Epidermal melanocyte (primary cell): ENCODE measurements around the gene HSDL1.
A peak's percentile ranks its signal among the peaks of the same experiment; 100 is the strongest.

Source experiments
- DNase-seq: peaks from one replicate; pipeline ENCODE4 v3.0.0; 2011; ENCODE audit warnings: low spot score; ENCODE audit not compliant: insufficient read length

HSDL1 gene

DNA sequence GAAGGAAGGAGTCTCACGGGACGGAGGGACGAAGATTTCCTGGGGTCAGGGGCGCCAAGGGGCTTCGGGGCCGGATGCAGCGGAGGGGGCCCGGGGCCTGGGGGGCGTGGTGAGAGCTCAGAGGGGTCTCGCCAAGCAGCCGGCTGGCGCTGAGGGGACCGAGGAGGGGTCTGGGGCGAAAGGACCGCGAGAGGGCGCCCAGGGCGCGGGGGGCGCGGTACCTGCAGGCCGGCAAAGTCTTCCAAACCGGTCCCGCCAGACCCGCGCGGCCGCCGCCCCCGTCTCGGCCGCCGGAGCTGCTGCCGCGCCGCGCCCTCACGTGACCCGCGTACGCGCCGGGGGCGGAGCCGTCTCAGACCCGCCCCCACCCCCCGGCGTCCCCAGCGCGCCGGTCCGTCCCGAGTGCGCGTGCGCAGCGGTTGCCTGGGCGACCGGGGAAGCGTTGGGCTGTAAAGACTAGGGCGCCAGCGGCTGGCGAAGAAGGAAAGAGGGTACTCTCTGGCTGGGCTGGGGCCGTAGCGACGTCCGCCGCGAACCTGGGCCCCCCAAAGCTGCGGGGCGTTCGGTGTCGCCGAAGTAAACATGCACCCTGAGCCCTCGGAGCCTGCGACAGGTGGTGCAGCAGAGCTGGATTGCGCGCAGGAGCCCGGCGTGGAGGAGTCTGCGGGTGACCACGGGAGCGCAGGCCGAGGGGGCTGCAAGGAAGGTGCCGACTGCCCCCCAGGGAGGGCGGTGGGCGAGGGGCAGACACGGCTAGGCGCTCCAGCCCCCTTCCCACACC, at the start of gene HSDL1, which contains the start of gene DNAAF1:
Gene HSDL1 (minus strand): TSS at position 319 of the 781 bp plus-strand sequence. CDS start 13,856 bp downstream, outside the sequence.
Gene DNAAF1 (plus strand): TSS at position 450 of the 781 bp plus-strand sequence. CDS start 133 bp downstream, at position 583.
- peak; percentile 88 for DNase-seq

DNA sequence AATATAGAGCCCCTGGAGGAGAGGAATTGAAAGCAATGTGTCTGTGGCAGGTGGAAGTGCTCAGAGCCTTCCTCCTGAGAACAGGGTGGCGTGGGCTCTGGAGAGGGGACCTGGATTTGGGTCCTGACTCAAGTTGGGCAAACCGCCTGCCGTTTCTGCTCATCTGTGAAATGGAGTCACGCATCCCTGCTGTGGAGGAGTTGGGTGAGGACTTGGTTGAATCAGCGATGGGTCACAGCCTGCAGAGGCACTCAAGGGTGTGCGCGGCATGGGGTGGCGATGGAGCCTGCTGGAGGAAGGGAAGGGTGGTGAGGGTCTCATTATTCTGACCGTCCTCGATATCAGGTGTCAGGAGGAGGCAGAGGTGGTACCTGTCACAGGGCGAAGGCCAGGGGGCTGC, 49.0 kb upstream of the HSDL1 start:
- DNase-seq: no peak

DNA sequence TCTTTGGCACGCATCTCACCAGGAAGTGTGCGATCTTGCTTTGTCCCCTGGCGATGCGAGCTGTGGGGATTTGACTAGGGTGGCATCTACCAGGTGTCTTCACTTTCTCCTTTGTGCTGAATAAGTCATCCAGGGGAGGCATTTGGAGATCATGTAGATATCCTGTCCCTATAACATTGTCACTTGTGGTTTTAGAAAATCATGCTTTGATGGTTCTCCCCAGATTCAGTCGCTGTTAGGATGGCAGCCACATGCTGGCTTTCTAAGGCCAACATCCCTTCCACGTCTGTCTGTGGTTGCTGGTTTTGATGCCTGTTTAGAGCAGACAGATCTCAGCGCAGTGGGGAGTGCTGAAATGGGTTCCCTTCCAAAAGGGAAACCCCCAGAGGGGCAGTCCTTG, 48.5 kb upstream of the HSDL1 start:
- no peak for DNase-seq

GRCh38 chr16:84191466-84191865, 46.5 kb upstream of the HSDL1 start:
- no peak for DNase-seq

DNA sequence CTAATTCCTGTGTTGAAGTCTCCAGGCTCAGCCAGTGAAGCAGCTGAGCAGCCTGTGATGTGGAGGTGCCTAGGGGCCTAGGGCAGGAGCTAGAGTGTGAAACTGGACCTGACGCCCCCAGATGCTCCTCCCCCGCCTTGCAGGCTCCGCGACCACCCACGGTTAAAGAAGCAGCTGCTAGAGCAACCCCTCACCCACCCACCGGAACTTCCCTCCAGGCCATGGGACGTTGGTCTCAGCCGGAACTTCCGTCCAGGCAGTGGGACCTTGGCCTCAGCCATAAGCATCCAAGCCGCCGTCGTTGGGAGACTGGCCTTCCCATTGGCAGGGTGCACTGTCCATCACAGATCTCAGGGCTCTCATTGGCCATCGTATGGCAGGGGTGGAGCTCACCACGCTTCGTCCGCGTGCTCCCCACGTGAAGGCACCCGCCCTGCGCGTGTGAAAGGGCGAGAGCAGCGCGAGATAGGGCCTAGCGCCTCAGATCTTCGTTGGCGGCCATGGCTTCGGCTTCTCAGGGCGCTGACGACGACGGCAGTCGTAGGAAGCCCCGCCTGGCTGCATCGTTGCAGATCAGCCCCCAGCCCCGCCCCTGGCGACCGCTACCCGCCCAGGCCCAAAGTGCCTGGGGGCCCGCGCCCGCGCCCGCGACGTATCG, 45.9 kb upstream of the HSDL1 start, which contains the start of gene ADAD2:
Gene ADAD2 (plus strand): TSS at position 427 of the 658 bp plus-strand sequence. CDS start 74 bp downstream, at position 501.
- no peak for DNase-seq

DNA sequence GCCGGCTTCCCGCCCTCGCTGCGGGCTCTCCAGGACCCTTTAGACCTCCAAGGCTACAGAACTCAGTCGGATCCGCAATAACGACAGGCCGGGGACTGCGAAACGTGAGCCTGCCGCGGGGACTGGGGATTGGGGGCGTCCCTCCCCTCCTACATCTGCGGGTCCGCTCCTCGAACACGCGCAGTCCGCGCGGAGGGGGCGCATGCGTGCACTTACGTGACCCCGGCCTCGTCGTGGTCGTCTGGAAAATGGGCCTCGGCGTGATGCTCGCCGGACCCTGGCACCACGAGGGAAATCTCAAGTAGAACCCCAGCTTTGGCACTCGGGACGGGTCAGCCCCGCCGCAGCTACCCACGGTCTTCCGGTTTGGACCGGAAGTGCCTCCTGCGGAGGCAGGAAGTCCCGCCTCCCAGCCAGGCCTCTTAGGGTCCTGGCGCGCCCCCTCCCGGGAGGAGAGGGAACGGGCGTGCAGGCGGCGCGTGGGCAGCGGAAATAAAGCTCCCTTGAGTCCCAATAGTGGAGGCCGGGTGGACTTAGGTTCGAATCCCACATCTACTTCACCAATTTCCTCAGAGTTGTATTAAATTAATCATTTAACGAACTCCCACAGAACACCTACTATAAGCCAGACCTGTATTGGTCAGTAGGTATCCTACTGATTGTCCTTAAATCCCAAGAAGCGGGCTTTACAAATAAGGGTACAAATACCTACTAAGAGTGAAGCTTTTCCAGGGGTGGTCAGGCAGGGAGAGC, 41.9 kb upstream of the HSDL1 start, which contains the start of gene TAF1C:
Gene TAF1C (minus strand): TSS at position 373 of the 753 bp plus-strand sequence. CDS start 2,069 bp downstream, outside the sequence.
- peak; percentile 98 for DNase-seq

- no peak for DNase-seq
Measured at GRCh38 chr16:84184775-84185174, 39.8 kb upstream of the HSDL1 start.

- no peak for DNase-seq
Measured at GRCh38 chr16:84183911-84184591, 39.1 kb upstream of the HSDL1 start.

- DNase-seq: no peak
Measured at GRCh38 chr16:84183572-84183875, 38.5 kb upstream of the HSDL1 start.

GRCh38 chr16:84182680-84183571, 37.9 kb upstream of the HSDL1 start:
- no peak for DNase-seq

DNA sequence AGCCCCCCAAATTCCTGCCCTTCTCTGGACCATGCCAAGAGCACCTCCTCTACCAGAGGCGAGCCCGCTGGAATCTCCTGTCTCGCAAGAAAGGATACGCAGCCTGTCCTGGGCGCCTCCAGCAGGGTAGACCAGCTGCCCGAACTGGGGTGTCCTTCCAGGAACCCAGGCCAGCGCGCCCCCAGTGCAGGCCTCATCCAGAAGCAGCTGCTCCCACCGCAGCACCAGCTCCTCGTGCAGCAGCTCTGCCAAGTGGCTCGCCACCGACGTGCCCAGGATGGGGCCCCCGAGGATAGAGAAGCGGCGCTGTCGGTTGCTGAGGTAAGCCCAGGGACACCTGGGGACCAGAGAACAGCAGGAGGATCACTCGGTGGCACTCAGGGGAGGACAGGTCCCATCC, 37.1 kb upstream of the HSDL1 start:
- DNase-seq: no peak

DNA sequence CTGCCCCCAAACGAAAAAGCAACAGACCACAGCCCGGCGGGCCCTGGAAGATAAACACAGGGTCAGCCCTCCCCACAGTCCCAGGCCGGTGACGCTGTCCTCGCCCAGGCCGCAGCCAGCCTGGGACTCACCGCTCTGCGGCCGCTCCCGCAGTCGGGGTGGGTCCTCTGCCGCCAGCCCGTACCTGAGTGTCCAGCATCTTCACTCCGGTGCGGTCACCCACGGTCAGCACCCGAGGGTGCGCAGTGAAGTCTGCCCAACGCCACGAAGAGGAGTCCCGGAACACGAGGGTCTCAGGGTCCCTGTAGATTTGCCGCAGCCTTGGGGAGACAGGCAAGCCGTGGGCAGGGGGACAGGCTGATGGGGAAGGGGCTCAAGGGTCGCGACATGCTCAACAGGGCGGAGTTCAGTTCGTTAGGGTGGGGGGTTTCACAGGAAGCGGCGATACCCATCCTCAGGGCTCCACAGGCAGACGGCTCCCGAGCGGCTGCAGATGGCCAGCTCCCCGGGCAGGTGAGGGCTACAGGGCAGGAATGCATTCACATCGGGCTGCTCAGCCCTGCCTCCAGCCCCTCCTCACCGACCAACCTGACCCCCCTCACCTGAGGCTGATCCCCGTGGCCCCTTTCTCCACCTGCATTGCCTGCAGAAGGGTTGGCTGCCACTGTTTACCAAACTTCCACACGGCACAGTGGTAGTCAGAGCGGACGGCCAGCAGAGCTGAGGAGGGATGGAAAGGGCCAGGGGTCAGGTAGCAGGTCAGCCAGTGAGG, 36.4 kb upstream of the HSDL1 start:
- DNase-seq: no peak

DNA sequence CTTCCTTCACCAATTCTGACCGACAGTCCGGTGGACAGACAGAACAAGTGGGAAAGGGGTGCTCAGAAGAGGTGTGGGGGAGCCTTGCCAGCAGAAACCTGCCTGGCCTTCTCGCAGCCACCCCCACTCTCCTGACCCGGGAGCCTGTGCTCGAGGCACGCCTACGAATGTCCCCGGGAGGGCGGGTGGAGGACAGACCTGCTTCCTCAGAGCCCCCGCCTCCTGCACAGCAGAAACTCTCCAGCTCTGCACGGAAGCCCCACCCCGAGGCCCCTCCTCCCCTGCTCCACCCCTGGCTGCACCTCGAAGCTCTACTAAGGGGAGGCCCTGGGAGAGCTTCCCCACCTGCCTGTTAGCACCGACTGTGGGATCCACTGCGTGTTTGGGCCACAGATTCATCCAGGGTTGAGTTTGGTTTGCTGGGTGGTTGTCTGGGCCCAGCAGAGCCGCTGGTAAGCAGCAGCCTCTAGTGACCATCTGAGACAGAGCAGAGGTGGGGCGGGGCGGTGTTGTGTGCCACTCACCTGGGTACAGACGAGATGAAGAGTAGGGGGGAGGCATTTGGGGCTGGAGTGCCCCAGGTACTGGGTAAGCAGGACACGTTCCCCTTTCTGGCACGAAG, 35.7 kb upstream of the HSDL1 start:
- no peak for DNase-seq

- no peak for DNase-seq
Measured at GRCh38 chr16:84179612-84180320, 34.8 kb upstream of the HSDL1 start.

DNA sequence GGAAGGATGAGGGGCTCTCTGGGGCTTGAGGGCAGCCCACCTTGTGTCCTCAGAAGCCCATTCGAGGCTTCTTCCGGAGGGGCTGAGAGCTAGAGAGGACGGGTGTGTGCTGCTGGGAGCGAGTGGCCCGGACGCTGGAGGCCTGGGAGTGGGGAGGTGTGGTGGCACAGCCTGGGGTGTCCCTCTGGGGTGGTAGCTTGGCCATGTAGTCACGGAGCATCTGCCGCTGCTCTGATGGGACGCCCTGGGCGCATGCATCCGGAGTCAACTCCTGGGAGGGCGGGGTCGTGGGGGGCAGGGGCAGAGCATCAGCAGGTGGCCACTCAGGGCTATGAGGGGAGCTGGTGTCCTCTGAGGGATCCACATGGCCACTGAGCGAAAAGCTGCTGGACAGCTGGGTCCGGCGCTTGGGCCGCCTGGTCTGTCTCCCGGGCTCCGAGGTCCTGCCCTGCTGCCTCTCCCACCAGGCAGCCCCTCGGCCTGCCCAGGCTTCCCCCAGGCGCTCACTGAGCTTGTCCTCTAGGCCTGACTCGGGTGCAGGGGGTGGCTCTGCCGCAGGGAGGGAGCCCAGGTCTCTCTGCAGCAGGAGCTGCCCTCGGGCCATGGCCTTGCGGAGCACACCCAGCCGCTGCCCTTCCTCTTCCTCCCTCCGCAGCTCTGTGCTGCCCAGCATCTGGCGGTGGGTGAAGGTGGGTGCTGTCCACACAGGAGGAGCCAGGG, 34.1 kb upstream of the HSDL1 start:
- DNase-seq: no peak

DNA sequence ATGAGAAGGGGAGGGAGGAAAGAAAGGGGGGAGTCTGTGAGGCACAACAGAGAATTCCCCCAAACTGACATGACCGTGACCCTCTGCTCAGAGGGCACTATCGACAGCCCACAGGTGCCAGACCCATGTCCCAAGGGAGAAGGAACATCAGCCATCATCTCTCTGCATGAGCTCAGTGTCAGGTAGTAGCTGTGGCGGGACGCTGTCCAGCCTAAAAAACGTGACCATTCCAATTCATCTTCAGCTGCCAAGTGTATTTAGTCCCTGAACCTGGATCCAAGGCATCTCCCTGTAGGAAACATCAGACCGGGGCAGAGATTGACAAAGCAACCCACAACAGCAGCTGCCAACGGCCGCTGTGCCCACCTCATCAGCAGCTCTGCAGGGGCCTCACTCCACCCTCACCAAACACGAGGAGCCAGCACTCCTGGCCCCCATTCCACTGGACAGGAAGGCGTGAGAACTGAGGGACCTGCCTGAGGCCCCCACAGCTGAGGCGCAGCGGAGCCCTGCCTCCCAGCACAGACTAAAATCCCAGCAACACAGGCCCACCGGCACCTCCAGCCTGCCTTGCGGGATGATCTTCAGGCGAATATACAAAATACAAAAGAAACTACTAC, 33.3 kb upstream of the HSDL1 start:
- DNase-seq: no peak

GRCh38 chr16:84177741-84178073, 32.7 kb upstream of the HSDL1 start:
- DNase-seq: no peak
